Measurements from ENCODE around the gene PLCG2. TPM values are rescaled to one million over a fixed set of nuclear protein-coding genes. Genes with fewer than 3 reads are reported as not detected.

The PLCG2 gene
- total RNA-seq, 4 donors from 2014 or later = 5.3 to 15.8 (median 9.5) TPM

DNA sequence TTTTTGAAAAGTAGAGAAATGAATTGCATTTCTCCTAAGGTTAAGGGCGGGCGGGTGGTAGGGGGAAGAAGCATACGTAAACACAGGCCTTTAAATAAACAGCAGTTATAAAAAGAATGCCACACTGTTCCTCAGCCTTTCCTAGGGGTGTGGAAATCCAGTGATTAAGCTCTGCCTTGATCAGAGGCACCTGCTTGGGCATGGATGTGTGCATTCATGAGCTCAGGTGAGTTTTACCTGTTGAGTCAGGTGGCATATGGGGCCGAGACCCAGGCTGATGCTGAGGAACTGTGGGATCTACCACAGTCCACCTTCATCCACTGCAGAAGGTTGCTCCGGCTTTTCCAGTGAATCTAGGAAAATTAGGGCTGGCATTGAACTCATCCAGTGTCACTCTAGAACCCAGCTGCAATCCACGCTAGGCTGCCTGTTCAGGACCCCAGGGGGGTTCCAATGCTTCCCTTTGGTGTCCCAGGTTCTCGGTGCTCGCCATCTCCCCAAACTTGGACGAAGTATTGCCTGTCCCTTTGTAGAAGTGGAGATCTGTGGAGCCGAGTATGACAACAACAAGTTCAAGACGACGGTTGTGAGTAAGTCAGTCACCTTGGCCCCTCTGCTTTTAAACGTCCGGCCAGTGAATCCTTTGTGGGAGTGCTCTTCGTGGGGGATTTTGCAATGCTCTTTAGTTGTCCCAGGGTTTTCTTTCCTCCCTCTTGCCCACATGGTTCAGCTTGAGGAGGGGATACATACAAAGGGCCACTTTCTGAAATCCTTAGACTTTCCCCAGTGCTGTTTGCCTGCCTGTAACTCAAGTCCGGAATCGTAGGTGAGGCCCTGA lies 159.5 kb downstream of the PLCG2 start:
- intact Hi-C loops (cut with DNase I) = no loop called here
- H3K9me3 ChIP-seq = no peaks in the 10 kb centered on the region
- no peaks in the 10 kb centered on the region for H3K27me3 ChIP-seq
- 81 to 89% methylated on average over 15 to 16 of the region's 17 CpGs for WGBS, 2 donors
- no peak overlapping the region for H3K4me3 ChIP-seq
- H3K27ac ChIP-seq = no peak overlapping the region
- peaks cover 0 to 32% (median 14%) of the 10 kb centered on the region in 3 donors for H3K4me1 ChIP-seq
- TF ChIP-seq POLR2A (IDR thresholded peaks at IDR 0.05) = no peak
- TF ChIP-seq, protein P1, sequence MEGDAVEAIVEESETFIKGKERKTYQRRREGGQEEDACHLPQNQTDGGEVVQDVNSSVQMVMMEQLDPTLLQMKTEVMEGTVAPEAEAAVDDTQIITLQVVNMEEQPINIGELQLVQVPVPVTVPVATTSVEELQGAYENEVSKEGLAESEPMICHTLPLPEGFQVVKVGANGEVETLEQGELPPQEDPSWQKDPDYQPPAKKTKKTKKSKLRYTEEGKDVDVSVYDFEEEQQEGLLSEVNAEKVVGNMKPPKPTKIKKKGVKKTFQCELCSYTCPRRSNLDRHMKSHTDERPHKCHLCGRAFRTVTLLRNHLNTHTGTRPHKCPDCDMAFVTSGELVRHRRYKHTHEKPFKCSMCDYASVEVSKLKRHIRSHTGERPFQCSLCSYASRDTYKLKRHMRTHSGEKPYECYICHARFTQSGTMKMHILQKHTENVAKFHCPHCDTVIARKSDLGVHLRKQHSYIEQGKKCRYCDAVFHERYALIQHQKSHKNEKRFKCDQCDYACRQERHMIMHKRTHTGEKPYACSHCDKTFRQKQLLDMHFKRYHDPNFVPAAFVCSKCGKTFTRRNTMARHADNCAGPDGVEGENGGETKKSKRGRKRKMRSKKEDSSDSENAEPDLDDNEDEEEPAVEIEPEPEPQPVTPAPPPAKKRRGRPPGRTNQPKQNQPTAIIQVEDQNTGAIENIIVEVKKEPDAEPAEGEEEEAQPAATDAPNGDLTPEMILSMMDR (IDR thresholded peaks at IDR 0.05) = no peak
- DNase-seq = no peak
- H3K36me3 ChIP-seq = peaks cover 0 to 41% (median 0%) of the 10 kb centered on the region in 3 donors

- WGBS, 2 donors = 81 to 83% methylated on average over 5 to 6 of the region's 7 CpGs
- no peaks in the 10 kb centered on the region for H3K27me3 ChIP-seq
- H3K9me3 ChIP-seq = no peaks in the 10 kb centered on the region
- no peak overlapping the region for H3K27ac ChIP-seq
- no peak for DNase-seq
- no peak overlapping the region for H3K4me3 ChIP-seq
- TF ChIP-seq, protein P1 (IDR thresholded peaks at IDR 0.05) = no peak
- no peak for TF ChIP-seq POLR2A (IDR thresholded peaks at IDR 0.05)
- intact Hi-C loops (cut with DNase I) = no loop called here
- H3K36me3 ChIP-seq = peaks cover 0 to 41% (median 0%) of the 10 kb centered on the region in 3 donors
- H3K4me1 ChIP-seq = peaks cover 0 to 32% (median 14%) of the 10 kb centered on the region in 3 donors
Observed at GRCh38 chr16:81939164-81940056, 160.3 kb downstream of the PLCG2 start.

- Histone ChIP-seq H3K27ac (peak overlapping the region in 2 of 4 donors; percentile 6 to 37), H3K9me3 (no peaks in the 10 kb centered on the region), H3K4me1 (peaks cover 0 to 32% (median 14%) of the 10 kb centered on the region in 3 donors), H3K36me3 (peaks cover 0 to 30% (median 0%) of the 10 kb centered on the region in 3 donors), H3K27me3 (no peaks in the 10 kb centered on the region), H3K4me3 (no peak overlapping the region)
- intact Hi-C loops (cut with DNase I) = no loop called here
- DNase-seq = no peak
- WGBS, 2 donors = 25 to 70% methylated on average over 3 of the region's 3 CpGs
- TF ChIP-seq POLR2A (IDR thresholded peaks at IDR 0.05) = no peak
- TF ChIP-seq, protein P1 (IDR thresholded peaks at IDR 0.05) = peak in 5 of 6 experiments; percentile 28 to 50 (median 39)
Observed at GRCh38 chr16:81940781-81941560, 161.9 kb downstream of the PLCG2 start.

- TF ChIP-seq, protein P1 (IDR thresholded peaks at IDR 0.05) = no peak
- no peak for TF ChIP-seq POLR2A (IDR thresholded peaks at IDR 0.05)
- no peaks in the 10 kb centered on the region for H3K27me3 ChIP-seq
- no peak overlapping the region for H3K27ac ChIP-seq
- H3K4me3 ChIP-seq = no peak overlapping the region
- peaks cover 0 to 30% (median 0%) of the 10 kb centered on the region in 3 donors for H3K36me3 ChIP-seq
- peaks cover 0 to 28% (median 12%) of the 10 kb centered on the region in 3 donors for H3K4me1 ChIP-seq
- 85 to 93% methylated on average over 7 of the region's 7 CpGs for WGBS, 2 donors
- DNase-seq = no peak
- intact Hi-C loops (cut with DNase I) = no loop called here
- no peaks in the 10 kb centered on the region for H3K9me3 ChIP-seq
Observed at GRCh38 chr16:81942007-81942601, 163.0 kb downstream of the PLCG2 start.
